GM18507 (cell line): Measurements from ENCODE around the gene STRN4.
A peak's percentile ranks its signal among the peaks of the same experiment; 100 is the strongest.

Source experiments
- DNase-seq: peaks from one replicate; pipeline ENCODE4 v3.0.0; 2011; ENCODE audit warnings: low read depth; ENCODE audit not compliant: insufficient read length; ENCODE audit errors: extremely low spot score
- FAIRE-seq: peaks from 2 replicates; lab custom pipeline; 2011; peaks lifted over from hg19 to GRCh38; lab: Jason Lieb, UNC

Gene STRN4

GRCh38 chr19:46729696-46730095 lies 16.6 kb downstream of the STRN4 start:
- FAIRE-seq (no peak), DNase-seq (no peak)

GRCh38 chr19:46728693-46729339 lies 17.4 kb downstream of the STRN4 start:
- peak; percentile 83 for DNase-seq
- FAIRE-seq = peak; percentile 79

GRCh38 chr19:46728208-46728607 lies 18.0 kb downstream of the STRN4 start:
- FAIRE-seq (no peak), DNase-seq (no peak)

- no peak for DNase-seq
- no peak for FAIRE-seq
Observed at GRCh38 chr19:46727757-46728156, 18.5 kb downstream of the STRN4 start.

GRCh38 chr19:46726971-46727501 lies 19.2 kb downstream of the STRN4 start:
- no peak for FAIRE-seq

GRCh38 chr19:46726551-46726950 lies 19.7 kb downstream of the STRN4 start:
- FAIRE-seq (no peak), DNase-seq (no peak)

More at GRCh38 chr19:46726971-46727501, 19.2 kb downstream of the STRN4 start:
- no peak for DNase-seq

- DNase-seq (no peak), FAIRE-seq (no peak)
Observed at GRCh38 chr19:46725859-46726393, 20.3 kb downstream of the STRN4 start.

GRCh38 chr19:46725036-46725820 lies 21.0 kb downstream of the STRN4 start:
- FAIRE-seq = no peak
- DNase-seq = no peak

- FAIRE-seq (no peak), DNase-seq (no peak)
Observed at GRCh38 chr19:46724468-46724867, 21.8 kb downstream of the STRN4 start.

- DNase-seq = no peak
- FAIRE-seq = no peak
Observed at GRCh38 chr19:46723471-46723870, 22.8 kb downstream of the STRN4 start.

GRCh38 chr19:46723023-46723461 lies 23.2 kb downstream of the STRN4 start:
- DNase-seq (no peak), FAIRE-seq (no peak)

GRCh38 chr19:46722421-46723022 lies 23.7 kb downstream of the STRN4 start:
- FAIRE-seq (no peak), DNase-seq (no peak)

GRCh38 chr19:46722004-46722380 lies 24.3 kb downstream of the STRN4 start:
- DNase-seq = no peak
- FAIRE-seq = no peak

- no peak for DNase-seq
- no peak for FAIRE-seq
Observed at GRCh38 chr19:46721269-46722003, 24.8 kb downstream of the STRN4 start.

- FAIRE-seq (no peak), DNase-seq (no peak)
Observed at GRCh38 chr19:46720503-46721239, 25.6 kb downstream of the STRN4 start.

- DNase-seq (no peak), FAIRE-seq (peak; percentile 18)
Observed at GRCh38 chr19:46719629-46720502, 26.4 kb downstream of the STRN4 start.

- peak; percentile 96 for FAIRE-seq
Observed at GRCh38 chr19:46718934-46719622, 27.2 kb downstream of the STRN4 start.

More at GRCh38 chr19:46718934-46719622, 27.2 kb downstream of the STRN4 start:
- DNase-seq = peak; percentile 54
